CD4-positive, alpha-beta T cell treated with Interleukin-6 at 100 ng/mL for 8 hours (primary cell): ENCODE results near the gene BEST2.
A peak's percentile ranks its signal among the peaks of the same experiment; 100 is the strongest.

Experiments used
- DNase-seq: peaks from one replicate; pipeline ENCODE4 v3.0.0-alpha.2; 2020; ENCODE audit warnings: mixed read lengths, low spot score

Gene BEST2

GRCh38 chr19:12770922-12771321 is 19.3 kb downstream of the BEST2 start:
- DNase-seq = no peak

- no peak for DNase-seq
Measured at GRCh38 chr19:12772323-12772722, 20.7 kb downstream of the BEST2 start.

- DNase-seq = no peak
Measured at GRCh38 chr19:12773571-12773970, 22.0 kb downstream of the BEST2 start.

- DNase-seq = peak; percentile 48
Measured at GRCh38 chr19:12774588-12775555, 23.3 kb downstream of the BEST2 start, which contains the start of gene HOOK2. TSS of gene HOOK2 (minus strand) at chr19:12775552. CDS start at chr19:12775449, 103 bp downstream.

GRCh38 chr19:12777217-12778016 is 25.8 kb downstream of the BEST2 start:
- peak; percentile 74 for DNase-seq

- peak; percentile 29 for DNase-seq
Measured at GRCh38 chr19:12778017-12778904, 26.7 kb downstream of the BEST2 start.

GRCh38 chr19:12778905-12779161 is 27.2 kb downstream of the BEST2 start:
- DNase-seq = no peak

GRCh38 chr19:12779162-12779993 is 27.8 kb downstream of the BEST2 start:
- no peak for DNase-seq

GRCh38 chr19:12782174-12782423 is 30.5 kb downstream of the BEST2 start:
- DNase-seq = no peak

- DNase-seq = peak; percentile 93
Measured at GRCh38 chr19:12782424-12783290, 31.1 kb downstream of the BEST2 start.

- no peak for DNase-seq
Measured at GRCh38 chr19:12783291-12783848, 31.8 kb downstream of the BEST2 start.

GRCh38 chr19:12783849-12784393 is 32.3 kb downstream of the BEST2 start:
- no peak for DNase-seq

GRCh38 chr19:12784394-12784870 is 32.8 kb downstream of the BEST2 start:
- peak; percentile 34 for DNase-seq

GRCh38 chr19:12784871-12785430 is 33.4 kb downstream of the BEST2 start:
- peak; percentile 37 for DNase-seq

- no peak for DNase-seq
Measured at GRCh38 chr19:12785431-12786031, 33.9 kb downstream of the BEST2 start.

- DNase-seq = no peak
Measured at GRCh38 chr19:12786141-12786870, 34.7 kb downstream of the BEST2 start.

GRCh38 chr19:12786952-12787351 is 35.4 kb downstream of the BEST2 start:
- DNase-seq = no peak

- no peak for DNase-seq
Measured at GRCh38 chr19:12787458-12787857, 35.9 kb downstream of the BEST2 start.
